GM21529 (cell line): ENCODE results near the gene DLG4.
"Not testable (repeated sequence)": the region's sequence is repeated elsewhere in the genome, so short reads cannot be mapped to it uniquely, and the experiment has no call there.

Source experiments
- ATAC-seq: cut with Tn5 transposase; IDR thresholded peaks from one replicate; pipeline ENCODE4 v1.9.1; 2021; ENCODE audit not compliant: unreplicated experiment

Gene DLG4

DNA sequence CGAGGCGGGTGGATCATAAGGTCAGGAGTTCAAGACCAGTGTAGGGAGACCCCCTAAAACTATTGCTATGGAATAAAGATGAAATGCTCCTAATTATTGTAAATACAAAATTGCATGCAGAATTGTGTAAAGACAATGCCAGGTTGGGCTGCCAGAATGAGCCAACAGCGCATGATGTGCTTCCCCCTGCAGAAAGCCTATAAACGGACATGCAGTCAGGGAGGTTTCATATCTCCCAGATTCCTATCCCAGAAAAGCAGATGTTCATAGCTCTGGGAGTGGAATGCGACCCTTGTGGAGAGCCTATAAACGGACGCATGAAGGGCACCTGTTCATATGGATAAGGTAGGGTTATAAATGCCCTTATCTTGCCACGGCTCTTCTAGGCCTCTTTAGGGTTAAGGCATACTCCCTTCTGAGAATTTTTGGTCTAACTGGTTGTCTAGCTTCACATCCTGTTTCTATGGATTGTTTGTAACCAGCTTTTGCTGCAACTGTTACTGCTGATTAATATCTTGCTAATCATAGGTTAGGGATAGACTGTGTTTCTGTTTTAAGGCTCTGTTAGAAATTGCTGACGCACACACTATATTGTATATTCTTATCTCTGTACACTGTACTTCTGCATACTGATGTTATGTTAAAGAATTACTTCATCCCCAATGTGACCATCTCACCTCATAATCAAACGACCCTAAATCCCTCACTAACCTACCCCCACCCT is 50.6 kb downstream of the DLG4 start:
- ATAC-seq: not testable (repeated sequence)

DNA sequence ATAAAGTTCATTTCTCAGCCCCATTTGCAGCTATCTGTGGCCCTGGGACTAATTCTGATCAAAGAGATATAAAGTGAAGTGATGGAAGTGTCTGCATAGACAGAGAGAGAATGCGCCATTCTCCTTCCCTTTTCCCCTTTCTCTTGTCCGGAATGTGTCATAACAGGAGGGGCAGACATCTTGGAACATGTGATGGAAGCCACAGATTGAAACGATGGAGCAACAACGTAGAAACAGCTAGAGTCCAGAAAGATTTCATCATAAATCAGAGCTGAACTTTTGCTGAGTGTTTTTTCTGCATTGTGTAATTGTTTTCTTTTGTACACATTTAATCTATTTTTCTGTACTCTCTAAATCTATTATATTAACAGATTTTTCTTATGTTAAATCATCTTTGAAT is 51.8 kb downstream of the DLG4 start:
- ATAC-seq: no peak

DNA sequence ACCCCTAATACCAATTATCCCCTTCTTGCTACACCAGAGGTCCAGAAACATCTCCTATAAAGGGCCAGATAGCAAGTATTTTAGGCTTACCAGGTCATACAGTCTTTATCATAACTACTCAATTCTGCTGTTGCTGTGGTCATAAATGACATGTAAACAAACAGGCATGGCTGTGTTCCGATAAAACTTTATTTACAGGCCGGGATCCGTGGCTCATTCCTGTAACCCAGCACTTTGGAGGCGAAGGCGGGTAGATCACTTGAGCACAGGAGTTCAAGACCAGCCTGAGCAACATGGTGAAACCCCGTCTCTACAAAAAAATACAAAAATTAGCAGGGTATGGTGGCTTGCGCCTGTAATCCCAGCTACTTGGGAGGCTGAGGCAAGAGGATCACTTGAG is 52.8 kb downstream of the DLG4 start:
- ATAC-seq: no peak

DNA sequence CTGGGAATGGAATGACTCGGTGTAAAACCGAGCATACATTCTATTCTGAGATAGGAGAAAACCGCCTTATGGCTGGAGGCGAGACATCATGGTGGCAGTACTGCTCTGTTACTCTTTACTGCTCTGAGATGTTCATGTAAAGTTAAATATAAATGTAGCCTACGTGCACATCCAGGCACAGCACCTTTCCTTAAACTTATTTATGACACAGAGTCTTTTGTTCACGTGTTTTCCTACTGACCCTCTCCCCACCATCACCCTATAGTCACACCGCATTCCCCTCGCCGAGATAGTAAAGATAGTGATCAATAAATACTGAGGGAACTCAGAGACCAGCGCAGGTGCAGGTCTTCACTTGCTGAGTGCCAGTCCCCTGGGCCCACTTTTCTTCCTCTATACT is 60.1 kb downstream of the DLG4 start:
- not testable (repeated sequence) for ATAC-seq

DNA sequence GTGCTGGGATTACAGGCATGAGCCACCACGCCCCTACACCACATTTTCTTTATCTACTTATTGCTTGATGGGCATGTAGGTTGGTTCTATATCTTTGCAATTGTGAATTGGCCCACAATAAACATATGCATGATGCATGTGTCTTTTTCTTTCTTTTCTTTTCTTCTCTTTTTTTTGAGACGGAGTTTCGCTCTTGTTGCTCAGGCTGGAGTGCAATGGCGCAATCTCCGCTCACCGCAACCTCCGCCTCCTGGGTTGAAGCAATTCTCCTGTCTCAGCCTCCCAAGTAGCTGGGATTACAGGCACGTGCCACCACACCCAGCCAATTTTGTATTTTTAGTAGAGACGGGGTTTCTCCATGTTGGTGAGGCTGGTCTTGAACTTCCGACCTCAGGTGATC is 61.2 kb downstream of the DLG4 start:
- ATAC-seq: not testable (repeated sequence)

DNA sequence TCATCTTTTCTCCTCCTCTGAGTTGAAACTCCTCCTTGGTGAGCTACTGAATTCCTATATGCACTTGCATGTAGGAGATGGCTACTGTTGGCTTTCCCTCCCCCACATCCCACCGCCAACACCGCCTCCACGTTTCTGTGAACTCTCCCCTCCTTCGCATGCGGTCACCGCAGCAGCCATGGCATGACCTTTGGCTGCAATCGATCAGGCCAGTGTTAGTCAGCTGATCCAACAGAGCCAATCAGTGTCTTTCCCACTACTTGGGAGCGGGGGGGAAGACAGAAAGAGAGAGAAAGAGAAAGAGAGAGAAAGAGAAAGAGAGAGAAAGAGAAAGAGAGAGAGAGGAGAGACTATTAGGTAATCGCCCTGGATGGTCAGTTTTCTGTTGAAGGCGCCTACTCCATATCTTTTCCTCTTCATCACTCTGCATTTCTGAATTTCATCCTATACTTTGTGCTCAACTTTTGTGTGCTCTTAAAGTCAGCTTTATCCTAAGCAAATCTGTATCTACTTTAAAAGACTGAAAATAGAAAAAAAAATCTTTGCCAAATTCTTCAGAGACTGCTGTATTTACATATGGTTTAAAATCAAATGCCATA is 63.2 kb downstream of the DLG4 start:
- no peak for ATAC-seq

DNA sequence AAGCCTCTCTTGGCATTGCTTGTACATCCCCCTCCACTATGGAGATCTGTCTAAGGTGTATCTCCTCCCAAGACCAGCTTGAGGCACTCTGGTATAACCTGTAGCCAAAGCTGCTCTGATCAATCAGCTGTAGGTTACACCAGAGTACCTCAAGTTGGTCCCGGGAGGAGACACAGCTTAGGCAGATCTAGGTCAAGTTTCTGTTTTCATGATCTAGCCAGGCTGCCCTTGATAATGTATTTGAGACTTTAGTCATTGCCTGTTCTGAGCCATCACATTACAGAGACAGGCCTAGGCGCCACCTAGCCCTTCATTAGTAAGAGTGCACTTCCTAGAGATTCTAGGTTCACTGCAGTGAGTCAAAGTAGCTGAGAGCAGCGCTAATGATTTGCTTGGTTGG is 71.9 kb downstream of the DLG4 start:
- no peak for ATAC-seq

DNA sequence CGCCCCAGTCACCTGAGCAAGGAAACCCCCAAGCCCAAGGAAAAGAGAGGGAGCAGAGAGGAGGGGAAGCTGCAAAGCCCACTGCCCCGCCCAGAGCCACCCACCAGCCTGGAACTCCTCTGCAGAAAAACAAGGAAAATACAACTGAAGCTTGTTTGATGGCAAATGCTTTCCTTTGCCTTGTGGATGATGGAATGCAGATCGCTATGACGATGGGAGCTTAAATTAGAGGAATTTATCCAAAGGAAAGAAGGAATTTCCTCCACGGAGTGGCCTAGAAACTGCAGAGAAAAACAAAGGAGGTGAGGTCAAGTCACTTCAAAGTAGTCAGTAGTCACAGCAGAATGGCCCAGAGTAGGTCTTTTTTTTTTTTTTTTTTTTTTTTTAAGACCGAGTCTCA is 73.5 kb downstream of the DLG4 start:
- ATAC-seq: no peak

DNA sequence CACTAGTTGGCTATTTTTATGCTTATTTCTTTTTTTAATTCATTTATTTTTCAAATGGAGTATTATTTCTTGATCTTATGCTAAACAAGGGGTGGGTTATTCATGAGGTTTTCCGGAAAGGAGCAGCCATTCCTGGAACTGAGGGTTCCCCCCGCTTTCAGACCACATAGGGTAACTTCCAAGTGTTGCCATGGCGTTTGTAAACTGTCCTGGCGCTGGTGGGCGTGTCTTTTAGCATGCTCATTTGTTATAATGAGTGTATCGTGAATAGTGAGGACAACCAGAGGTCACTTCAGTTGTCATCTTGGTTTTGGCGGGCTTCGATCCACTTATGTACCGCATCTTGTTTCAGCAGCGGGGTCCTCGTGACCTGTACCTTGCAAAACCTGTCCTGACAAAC is 75.4 kb downstream of the DLG4 start:
- no peak for ATAC-seq

DNA sequence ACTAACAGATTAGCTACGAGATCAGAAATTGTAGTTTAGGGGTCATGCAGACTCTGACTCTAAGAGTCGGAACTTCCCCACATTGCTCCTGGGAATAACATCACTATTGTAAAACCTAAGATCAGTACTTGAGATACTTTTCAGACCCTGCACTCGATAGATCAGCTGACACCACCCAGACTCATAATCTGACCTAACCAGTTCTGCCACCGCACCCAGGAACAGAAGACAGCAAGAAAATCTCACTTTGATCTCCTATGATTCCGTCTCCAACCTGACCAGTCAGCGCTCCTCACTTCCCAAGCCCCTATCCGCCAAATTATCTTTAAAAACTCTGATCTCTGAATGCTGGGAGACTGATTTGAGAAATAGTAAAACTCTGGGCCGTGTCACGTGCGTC is 77.8 kb downstream of the DLG4 start:
- no peak for ATAC-seq

DNA sequence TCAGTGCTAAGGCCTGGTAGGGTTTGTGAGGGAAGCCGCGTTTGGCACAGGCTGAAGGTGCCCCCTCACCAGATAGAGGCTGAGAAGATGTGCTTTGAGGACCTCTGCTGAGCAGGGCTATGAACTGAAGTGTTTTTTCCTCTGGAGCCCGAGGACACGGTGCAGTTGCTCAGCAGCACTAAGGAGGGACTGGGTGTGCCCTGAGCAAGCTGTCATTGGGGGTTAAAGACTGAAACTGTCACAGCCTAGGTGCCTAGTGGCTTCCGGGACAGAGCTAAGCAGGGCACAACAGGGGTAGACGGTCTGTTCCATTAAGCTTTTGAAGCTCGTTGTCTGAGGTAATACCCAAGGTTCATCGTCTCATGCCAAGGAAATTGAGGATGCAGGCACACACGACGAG is 80.2 kb downstream of the DLG4 start:
- ATAC-seq: no peak

DNA sequence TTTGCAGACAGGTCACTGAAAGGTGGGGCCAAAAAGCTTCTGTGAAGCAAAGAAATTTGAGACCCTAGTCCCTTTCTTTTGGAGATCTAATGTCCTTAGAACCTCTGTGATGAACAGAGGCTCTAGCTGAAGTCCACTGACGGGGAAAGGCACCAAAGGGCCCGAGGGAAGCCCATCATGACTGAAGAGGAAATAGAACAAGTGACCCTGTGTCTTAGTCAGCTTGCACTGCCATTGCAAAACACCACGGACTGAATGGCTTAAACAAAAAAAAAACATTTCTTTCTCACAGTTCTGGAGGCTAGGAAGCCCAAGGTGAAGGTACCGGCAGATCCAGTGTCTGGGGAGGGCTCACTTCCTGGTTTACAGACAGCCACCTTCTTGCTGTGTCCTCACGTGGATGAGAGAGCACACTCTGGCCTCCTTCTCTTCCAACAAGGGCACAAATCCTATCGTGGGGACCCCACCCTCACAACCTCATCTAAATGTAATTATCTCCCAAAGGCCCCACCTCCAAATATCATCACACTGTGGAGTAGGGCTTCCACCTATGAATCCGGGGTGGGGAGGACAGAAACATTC is 80.7 kb downstream of the DLG4 start:
- no peak for ATAC-seq

DNA sequence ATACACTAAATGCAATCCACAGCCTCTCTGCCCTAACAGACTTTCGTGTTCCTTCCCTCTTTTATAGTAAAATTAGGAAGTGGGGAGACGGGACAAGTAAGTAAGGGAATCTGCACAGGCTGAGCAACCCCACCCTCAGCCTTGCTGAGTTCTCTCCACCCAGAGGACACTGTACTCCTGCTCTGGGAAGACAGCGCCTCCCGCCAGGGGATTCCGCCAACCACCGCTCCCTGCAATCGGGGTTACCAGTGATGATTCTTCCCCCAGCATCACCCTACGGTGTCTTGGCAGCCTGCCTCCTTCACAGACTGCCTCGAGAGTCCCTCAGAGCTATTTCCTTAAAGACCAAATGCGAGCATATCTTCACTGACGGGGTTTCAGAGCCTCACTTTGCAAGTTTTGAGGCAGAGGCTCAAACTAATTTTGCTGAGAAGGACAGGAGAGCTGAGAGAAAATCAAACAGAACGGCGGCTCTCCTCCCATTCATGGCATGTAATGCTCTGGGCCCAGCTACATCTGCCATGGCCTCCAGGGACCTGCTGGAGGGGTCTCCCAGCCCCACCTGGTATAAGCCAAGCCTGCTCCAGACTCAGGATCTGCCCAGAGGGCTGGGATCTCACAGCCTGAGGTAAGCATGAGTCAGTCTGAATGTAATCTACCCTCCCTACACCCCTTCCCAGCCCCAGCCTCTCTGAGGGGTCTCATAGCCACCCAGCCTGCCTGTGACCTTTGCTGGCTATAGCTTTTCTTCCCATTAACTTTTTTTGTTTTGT is 82.3 kb downstream of the DLG4 start:
- ATAC-seq: no peak
